ENCODE results near the gene PPP1R15B. TPM values are rescaled to one million over a fixed set of nuclear protein-coding genes. Genes with fewer than 3 reads are reported as not detected.

Gene PPP1R15B
- total RNA-seq, 1 donor, result 23.9 TPM

DNA sequence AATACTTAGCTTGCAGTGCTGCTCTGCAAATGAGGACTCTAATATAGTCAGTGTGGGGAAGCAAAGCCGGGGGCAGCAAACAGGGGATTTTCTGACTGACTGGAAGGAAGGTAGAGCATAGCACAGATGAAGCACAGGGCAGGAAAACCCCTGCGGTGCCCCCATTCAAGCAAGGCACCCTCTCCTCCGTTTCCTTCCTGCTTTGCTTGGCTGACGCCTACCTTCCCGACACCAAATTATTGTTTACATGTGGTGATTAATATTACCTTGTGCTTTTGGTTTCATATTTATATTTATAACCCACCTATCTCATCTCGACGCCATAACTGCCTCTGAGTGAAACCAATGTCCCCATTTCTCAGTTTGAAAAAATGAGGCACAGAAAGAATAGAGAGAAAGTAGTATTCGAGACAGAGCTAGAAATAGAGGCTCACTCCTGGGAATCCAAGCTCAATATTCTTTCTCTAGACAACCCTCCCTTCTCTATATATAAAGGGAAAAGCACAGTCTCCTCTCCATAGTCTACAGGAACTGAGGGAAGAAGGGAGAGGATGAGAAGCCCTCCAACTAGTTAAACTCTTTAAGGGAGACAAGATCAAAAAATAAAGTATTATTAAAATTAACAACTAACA is 41.6 kb upstream of the PPP1R15B start:
- H3K4me2 ChIP-seq (ENCODE audit: insufficient read depth, low read length), result no peak overlapping the region
- H2AFZ ChIP-seq (ENCODE audit: low read length), result no peak overlapping the region
- no peaks in the 10 kb centered on the region for H3K79me2 ChIP-seq (ENCODE audit: insufficient read depth, low read length)
- H3K9me3 ChIP-seq (ENCODE audit: low read depth, low read length), result no peaks in the 10 kb centered on the region
- TF ChIP-seq, protein P1, sequence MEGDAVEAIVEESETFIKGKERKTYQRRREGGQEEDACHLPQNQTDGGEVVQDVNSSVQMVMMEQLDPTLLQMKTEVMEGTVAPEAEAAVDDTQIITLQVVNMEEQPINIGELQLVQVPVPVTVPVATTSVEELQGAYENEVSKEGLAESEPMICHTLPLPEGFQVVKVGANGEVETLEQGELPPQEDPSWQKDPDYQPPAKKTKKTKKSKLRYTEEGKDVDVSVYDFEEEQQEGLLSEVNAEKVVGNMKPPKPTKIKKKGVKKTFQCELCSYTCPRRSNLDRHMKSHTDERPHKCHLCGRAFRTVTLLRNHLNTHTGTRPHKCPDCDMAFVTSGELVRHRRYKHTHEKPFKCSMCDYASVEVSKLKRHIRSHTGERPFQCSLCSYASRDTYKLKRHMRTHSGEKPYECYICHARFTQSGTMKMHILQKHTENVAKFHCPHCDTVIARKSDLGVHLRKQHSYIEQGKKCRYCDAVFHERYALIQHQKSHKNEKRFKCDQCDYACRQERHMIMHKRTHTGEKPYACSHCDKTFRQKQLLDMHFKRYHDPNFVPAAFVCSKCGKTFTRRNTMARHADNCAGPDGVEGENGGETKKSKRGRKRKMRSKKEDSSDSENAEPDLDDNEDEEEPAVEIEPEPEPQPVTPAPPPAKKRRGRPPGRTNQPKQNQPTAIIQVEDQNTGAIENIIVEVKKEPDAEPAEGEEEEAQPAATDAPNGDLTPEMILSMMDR (IDR thresholded peaks at IDR 0.05; ENCODE audit: extremely low read depth, low read depth, low read length), result no peak
- no peaks in the 10 kb centered on the region for H3K4me1 ChIP-seq (ENCODE audit: insufficient read depth, low read length)
- H3K27ac ChIP-seq (ENCODE audit: low read depth, low read length), result no peak overlapping the region
- H3K4me3 ChIP-seq (ENCODE audit: insufficient read depth, low read length), result no peak overlapping the region
- peaks cover 28% of the 10 kb centered on the region for H3K27me3 ChIP-seq (ENCODE audit: insufficient read depth, low read length)
- no peak for DNase-seq (ENCODE audit: insufficient read length, low spot score, missing footprints)
- H4K20me1 ChIP-seq (ENCODE audit: insufficient read depth, low read length), result peaks cover 3% of the 10 kb centered on the region
- H3K36me3 ChIP-seq (ENCODE audit: insufficient read depth, low read length), result no peaks in the 10 kb centered on the region

- Histone ChIP-seq H3K27me3 (ENCODE audit: insufficient read depth, low read length) (peaks cover 14% of the 10 kb centered on the region), H4K20me1 (ENCODE audit: insufficient read depth, low read length) (peaks cover 3% of the 10 kb centered on the region), H3K27ac (ENCODE audit: low read depth, low read length) (no peak overlapping the region), H2AFZ (ENCODE audit: low read length) (no peak overlapping the region), H3K4me2 (ENCODE audit: insufficient read depth, low read length) (no peak overlapping the region), H3K4me1 (ENCODE audit: insufficient read depth, low read length) (no peaks in the 10 kb centered on the region), H3K79me2 (ENCODE audit: insufficient read depth, low read length) (no peaks in the 10 kb centered on the region), H3K4me3 (ENCODE audit: insufficient read depth, low read length) (no peak overlapping the region), H3K9me3 (ENCODE audit: low read depth, low read length) (no peaks in the 10 kb centered on the region), H3K36me3 (ENCODE audit: insufficient read depth, low read length) (no peaks in the 10 kb centered on the region)
- TF ChIP-seq, protein P1 (IDR thresholded peaks at IDR 0.05; ENCODE audit: extremely low read depth, low read depth, low read length), result no peak
- no peak for DNase-seq (ENCODE audit: insufficient read length, low spot score, missing footprints)
Observed at GRCh38 chr1:204451352-204452124, 39.9 kb upstream of the PPP1R15B start.

DNA sequence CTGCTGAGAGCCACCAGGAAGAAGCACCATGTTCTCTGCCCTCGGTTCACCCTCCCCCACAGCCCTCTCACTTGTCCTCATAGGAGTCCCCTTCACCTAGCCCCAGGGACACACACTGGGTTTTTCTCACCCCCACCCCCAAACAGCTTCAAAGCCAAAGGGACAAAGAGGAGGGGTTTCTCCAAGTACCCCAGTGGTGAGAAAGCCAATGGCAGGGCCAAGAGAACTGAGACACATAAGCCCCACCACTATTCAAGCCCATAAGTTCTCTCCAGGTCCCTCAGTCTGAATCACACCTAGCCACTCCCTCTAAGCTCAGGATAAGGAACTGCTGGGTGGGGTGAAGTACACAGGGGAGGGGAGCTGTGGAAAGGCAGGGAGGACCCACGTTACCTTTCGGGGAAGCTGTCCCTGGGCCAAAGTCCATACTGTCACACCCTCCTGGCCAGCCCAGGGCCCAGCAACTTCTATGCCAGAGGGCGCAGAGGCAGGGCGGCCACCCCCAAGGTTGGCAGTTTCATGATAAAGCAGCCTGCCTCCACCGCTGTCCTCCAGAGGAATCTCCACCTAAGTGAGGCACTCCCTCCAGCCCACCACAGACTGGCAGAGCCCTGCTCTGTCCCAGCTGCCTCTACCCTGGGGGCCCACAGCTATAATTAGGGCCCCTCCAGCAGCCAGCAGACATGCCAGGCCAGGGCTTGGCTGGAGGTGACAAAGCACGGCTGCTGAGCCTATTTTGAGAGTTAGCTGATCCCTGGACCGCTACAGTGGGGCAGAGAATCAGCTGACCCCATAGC is 39.0 kb upstream of the PPP1R15B start:
- H3K4me1 ChIP-seq (ENCODE audit: insufficient read depth, low read length), result no peaks in the 10 kb centered on the region
- peaks cover 3% of the 10 kb centered on the region for H4K20me1 ChIP-seq (ENCODE audit: insufficient read depth, low read length)
- no peak overlapping the region for H3K27ac ChIP-seq (ENCODE audit: low read depth, low read length)
- H3K9me3 ChIP-seq (ENCODE audit: low read depth, low read length), result no peaks in the 10 kb centered on the region
- DNase-seq (ENCODE audit: insufficient read length, low spot score, missing footprints), result no peak
- H3K27me3 ChIP-seq (ENCODE audit: insufficient read depth, low read length), result peaks cover 14% of the 10 kb centered on the region
- no peak overlapping the region for H3K4me3 ChIP-seq (ENCODE audit: insufficient read depth, low read length)
- TF ChIP-seq, protein P1 (IDR thresholded peaks at IDR 0.05; ENCODE audit: extremely low read depth, low read depth, low read length), result no peak
- H3K36me3 ChIP-seq (ENCODE audit: insufficient read depth, low read length), result no peaks in the 10 kb centered on the region
- no peaks in the 10 kb centered on the region for H3K79me2 ChIP-seq (ENCODE audit: insufficient read depth, low read length)
- no peak overlapping the region for H2AFZ ChIP-seq (ENCODE audit: low read length)
- no peak overlapping the region for H3K4me2 ChIP-seq (ENCODE audit: insufficient read depth, low read length)

All from osteoblast (primary cell).